NCI-H446 (cell line): ENCODE data around the gene IL1RAPL2.
A peak's percentile ranks its signal among the peaks of the same experiment; 100 is the strongest.

Source experiments
- DNase-seq, 2 experiments: peaks; one replicate each; lab custom pipeline; 2025; lab: John Stamatoyannopoulos, UW

The IL1RAPL2 gene

DNA sequence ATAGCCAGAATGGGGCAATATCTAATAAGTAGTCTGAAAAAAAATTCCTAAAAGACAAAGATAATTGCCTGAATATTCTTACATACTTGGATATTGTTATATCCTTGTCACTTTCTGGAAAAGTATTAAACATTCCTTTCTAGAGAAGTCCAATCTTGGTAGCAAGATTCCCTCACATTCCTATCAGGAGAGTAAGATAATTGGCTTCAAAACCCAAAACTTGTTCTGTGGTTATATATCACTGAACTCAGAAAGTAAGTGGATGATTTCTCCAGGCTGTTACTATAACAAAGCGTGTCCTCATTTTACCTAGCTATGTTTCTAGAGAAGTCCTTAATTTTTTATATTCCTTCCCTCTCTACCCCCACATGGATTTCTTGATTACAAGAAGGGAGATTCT lies 700.5 kb downstream of the IL1RAPL2 start:
- no peak for DNase-seq

DNA sequence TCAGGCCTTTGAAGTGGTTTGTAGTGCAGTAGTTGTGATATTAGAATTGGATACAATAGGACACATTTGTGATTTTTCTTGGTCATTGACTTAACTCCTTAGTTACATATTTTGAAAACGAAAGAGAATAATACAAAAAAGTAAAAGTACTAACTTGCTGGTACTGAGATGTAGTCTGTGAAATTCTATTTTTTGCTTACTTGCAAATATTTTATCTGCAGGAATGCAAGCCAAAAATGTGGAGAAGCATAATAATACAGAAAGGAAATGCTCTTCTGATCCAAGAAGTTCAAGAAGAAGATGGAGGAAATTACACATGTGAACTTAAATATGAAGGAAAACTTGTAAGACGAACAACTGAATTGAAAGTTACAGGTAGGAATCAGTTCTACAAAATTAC lies 701.2 kb downstream of the IL1RAPL2 start:
- DNase-seq, result no peak

DNA sequence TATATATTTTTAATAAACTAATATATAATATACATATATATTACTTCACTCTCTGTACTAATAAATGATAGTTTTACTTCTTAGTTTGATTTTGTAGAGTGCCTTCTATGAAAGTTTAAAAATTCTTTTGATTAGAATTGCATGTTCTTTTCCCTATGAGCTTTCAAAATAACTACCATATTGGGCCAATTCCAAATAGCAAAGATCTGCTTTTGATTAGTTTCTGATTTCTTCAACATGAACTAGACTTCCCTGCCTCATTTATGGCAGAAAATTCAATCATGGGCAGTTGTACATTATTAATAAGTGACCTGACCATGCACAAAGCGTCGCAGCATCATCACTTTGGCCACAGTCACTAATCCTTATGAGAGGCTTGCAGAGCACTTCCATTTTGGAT lies 703.4 kb downstream of the IL1RAPL2 start:
- no peak for DNase-seq

DNA sequence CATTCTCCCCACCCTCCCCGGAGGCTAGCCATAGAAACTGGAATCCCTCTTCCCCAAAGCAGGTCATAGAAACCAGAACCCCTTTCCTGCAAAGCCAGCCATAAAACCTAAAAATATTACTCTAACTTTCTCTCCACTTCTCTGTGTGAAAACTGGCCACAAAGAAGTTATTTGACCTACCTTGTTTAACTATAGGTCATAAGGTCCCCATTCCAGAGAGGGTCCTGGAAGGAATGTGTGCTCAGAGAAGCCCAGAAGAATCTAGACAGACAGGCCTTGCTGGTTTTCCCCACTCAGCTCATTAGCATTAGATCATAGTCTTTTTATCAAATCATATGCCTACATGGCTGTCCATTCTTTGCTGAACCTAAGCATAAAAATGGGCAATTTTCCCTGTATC lies 707.3 kb downstream of the IL1RAPL2 start:
- DNase-seq, result no peak

DNA sequence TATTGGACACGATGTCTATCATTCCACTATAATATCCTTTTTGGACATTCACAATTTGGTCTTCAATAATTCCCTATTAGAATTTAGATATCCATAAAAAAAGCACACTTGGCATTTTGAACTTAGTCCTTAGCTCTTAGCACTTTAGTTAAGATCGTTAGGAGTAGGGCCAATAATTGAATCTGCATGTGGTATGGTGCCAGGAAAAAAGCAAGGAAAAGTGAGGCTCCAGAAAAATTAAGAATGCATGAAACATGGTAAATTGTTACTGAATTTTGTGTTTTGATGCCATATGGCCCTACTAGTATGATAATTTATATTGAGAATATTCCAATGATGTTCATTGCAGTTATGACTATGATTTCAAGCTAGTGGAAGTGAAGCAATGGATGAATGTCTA lies 708.1 kb downstream of the IL1RAPL2 start:
- DNase-seq, result no peak

DNA sequence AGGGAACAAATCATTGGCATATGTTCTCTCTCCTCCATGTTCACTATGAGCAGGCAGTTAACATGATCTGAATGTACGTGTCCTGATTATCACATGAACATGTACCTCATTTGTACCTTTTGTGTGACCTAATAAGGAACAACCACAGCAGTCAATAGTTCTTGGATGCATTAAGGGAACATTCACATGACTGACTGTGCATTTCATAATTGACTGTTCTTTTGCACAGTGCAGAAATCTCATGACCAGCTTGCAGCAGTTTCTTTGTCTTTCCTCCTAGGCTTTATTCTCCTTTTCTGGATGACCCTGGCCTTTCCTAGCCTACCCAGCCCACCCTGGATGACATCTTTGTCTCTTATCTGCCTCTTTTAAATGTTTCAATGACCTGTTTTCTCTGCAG lies 711.1 kb downstream of the IL1RAPL2 start:
- DNase-seq, result no peak

DNA sequence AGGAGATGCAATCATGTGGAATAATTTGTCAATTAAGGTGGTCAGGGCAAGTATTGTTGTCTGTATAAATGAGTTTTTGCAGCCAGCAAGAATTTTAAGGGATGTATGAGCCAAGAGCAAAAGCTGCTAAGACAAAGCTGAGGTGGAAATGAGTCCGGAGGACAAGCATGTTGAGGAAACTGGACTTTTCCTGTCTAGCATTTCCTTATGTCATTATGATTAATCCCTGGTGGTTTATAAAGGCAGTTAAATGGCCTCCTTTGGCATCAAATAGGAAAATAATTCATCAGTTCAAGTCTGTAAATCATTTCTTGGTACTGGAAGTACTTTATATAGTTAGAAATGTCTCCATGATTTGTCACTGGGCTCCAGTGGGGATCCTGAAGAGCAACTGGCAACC lies 716.1 kb downstream of the IL1RAPL2 start:
- DNase-seq, result no peak

DNA sequence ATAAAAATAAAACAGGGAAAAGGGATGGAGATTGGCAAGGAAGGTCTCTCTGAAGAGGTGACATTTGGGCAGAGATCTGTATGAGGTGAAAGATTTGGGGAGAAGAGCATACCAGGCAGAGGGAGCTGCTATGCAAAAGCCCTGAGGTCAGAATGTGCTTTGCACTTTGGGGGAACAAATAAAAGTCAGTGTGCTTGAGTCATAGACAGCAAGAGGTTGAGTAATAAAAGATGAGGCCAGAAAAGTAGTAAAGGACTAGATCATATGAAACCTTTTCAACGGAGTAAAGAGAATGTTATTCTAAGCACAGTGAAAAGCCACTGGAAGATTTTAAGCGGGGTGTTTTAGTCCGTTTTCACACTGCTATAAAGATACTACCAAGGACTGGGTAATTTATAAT lies 731.0 kb downstream of the IL1RAPL2 start:
- DNase-seq, result no peak

DNA sequence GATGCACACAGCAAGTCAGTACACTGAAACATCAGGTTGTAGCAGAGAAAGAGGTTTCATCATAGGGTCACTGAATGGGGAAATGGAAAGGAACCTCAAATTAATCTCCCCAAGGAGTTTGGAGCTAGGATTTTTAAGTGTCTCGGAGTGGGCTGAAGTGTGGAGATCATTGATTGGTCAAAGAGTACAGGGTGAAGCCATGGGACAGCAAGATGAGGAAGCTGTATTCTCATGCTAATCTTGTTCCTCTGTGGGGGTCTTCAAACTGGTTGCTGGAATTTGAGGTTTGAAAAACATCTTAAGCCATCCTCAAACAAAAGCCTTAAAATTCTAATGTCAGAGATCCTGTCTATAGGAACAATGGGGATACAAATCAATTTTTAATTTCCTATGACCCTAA lies 733.3 kb downstream of the IL1RAPL2 start:
- no peak for DNase-seq

DNA sequence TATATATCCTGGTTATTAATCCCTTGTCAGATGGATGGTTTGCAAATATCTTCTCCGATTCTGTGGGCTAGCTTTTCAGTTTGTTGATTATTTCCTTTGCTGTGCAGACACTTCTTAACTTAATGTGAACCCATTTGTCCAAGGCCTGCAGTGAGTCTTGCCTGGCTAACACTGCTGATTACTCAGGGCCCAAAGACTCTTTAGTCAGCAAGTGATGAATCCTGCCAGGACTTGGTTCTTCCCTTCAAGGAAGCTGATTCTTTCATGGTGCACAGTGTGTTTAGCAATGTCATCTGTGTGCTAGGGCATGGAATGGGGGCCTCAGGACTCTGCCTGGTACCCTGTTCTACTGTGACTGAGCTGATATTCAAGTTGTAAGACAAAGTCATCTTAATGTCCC lies 736.2 kb downstream of the IL1RAPL2 start:
- DNase-seq, result no peak

DNA sequence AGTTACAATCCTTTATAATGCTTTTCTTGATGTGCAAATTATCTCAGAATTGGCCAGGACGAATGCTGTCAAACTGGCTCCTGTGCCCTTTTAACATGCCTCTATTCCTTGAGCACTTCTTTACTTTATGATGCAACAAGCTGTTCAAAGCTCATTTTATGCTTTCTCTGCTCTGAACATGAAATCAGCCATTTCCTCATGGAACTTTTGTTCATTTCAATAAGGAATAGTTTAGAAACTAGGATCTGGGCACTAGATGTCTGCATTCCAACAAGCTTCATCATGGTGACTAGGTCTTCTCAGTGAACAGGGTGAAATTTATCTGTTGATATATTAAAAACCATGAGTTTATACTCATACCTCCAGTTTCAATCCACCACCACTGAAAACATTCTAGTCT lies 741.8 kb downstream of the IL1RAPL2 start:
- DNase-seq, result no peak

DNA sequence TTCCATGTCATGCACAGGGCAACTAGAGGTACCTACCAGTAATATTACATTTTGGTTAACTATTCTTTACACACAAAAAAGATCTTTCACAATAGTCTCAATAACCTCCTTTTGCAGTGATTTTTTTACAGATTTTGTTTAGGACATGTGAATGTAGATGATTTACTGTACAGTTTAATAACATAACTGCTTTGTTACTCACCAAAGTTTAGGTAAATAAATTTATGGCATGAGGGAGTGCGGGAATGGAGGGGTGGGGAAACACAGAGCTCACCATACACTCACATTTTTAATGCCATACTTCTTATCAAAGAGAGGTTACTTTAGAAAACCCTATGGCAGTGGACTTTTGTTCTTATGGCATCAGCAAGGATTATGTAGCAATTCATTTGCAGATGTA lies 747.6 kb downstream of the IL1RAPL2 start:
- no peak for DNase-seq

DNA sequence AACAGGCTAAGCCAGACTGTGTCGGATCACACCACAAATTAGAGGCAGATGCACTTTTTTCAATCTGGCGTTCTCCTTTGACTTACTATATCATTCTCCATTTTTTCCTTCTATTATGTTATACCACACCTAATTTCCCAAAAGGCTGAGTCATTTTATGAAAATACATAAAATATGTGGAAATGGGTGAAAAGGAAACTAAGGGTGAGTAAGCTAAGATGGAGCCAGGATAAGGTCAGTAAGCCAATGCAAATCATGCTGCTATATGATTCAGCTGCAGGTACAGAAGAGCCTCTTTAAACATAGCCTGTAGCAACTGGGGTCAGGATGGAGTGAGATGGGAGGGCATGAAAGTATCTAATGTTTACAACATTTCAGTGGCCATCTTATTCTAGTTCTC lies 748.5 kb downstream of the IL1RAPL2 start:
- DNase-seq, result no peak

DNA sequence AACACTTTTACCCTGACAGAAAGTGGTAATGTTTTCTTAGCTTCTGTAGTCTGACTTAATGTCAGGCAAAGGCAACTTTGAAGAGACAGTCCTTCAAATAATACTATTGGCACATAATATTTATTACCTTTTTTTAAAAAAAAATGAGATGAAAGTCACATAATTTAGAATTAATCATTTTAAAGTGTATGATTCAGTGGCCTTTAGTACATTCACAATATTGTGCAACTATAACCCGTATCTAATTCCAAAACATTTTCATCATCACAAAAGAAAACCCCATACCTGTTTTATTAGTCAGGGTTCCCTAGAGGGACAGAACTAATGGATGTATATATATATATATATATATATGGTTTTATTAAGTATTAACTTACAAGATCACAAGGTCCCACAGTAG lies 749.2 kb downstream of the IL1RAPL2 start:
- DNase-seq, result no peak

DNA sequence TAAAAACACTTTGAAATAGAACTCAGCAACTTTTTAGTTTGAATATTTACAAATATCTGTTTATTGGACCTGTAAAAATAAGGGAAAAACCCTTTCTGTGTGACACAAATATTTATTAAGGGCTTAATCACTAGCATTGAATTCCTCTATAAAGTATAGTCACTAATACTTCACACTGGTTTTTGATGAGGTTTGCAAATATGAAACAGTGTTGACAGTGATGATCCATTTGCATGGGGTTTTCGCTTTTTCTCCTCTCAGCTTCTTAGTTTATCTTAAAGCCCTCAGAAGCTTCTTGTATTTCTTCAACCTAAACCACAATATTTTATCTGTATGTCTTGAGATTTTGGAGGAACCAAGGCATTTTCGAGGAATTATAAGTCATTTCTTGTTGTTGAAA lies 751.1 kb downstream of the IL1RAPL2 start:
- DNase-seq, result no peak

DNA sequence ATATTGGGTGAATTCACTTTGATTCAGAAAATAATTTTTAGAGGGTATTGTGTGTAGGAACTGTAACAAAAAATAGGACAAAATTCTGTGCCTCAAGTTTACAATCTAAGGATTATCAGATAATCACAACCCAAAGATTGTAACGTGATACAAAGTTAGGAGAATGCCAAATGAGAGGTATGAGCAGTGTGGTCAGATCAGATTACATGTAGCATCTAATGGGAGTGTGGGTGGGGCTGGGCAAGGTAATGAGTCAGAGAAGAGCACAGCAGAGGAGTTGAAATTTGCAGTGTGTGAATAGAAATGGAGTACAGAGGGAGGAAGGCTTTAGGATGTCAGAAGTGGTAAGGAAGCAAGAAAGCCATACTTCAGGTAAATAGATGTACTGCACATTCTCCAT lies 757.9 kb downstream of the IL1RAPL2 start:
- DNase-seq, result no peak

DNA sequence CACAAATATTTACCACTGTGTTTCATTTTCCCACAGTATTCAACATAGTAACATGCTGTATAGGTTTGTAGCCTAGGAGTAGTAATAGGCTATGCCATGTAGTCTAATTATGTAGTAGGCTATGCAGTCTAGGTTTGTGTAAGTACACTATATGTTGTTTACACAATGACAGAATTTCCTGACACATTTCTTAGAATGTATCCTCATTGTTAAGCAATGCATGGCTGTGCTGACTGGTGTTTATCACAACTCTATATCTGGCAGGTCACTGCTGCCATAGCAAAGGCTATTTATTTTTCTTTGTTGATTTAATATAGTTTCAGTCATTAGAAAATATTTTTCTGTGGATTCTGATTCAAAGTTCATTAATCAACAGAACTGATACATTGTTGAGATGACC lies 762.8 kb downstream of the IL1RAPL2 start:
- DNase-seq, result no peak

DNA sequence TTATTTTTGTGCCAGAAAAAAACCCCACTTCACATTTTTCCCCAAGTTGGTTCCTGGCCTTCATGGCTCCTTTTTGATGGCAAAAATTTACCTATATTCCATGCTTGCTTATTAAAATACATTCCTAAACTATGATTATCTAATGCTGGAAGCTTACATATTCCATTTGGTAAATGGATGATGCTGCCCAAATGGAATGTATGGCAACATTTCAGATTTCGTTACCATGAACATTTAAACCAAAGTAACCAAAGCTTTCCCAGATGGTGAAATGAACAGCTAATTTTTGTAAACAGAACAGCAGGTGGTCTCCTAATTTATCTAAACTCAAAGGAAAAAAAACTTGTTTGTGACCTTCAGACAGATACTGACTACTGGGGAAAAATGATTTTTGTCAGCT lies 765.2 kb downstream of the IL1RAPL2 start:
- no peak for DNase-seq

DNA sequence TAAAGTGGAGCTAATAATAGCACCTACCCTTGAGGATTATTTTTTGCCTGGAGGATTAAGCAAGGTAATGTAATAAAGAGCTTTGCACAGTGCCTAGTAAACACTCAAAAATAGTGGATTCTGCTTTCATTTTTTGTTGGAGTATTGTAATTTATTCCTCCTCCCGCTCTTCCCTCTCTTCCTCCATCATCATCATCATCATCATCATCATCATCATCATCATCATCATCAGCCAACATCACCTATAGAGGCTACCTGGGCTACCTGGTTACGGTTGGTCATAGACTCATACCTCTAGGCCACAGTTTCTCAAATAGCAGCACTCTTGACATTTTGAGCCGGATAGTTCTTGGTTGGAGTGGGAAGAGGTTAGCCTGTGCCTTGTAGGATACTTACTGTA lies 781.4 kb downstream of the IL1RAPL2 start:
- DNase-seq, result no peak

DNA sequence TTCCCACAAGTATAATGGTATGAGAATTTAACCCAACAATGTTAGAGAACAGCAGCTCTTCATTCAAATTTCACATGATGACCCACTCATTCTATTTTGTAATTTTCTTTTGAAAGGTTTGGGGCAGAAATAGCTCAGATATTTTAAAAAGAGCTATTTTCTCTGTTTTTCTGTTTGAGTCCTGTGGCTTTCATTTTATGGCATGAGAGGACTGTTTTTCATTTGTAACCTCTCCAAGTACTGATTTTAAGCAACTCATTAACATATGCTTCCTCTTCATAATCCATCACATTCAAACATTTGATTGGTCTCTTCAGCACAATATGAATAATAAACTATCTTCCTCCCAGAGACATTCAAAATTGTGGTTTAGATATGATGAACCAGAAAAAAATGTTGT lies 783.5 kb downstream of the IL1RAPL2 start:
- DNase-seq, result no peak

DNA sequence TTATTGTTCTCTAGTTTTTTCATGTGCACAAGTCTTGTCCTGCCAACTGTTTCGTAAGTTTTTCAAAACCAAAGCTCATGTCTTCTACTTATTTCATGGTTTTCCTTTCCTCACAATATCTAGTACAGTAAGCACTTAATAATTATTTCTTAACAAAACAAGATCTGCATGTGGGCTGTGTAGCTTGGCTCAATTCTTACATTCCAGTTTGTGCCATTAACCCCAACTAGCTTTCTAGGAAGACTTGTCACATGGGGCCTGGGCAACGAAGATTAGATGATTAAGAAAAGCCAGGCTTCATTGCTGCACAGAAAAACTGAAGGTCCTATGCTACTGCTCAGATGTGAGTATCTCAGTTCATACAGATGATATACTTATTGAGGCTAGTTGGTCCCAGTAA lies 809.8 kb downstream of the IL1RAPL2 start:
- DNase-seq, result no peak

DNA sequence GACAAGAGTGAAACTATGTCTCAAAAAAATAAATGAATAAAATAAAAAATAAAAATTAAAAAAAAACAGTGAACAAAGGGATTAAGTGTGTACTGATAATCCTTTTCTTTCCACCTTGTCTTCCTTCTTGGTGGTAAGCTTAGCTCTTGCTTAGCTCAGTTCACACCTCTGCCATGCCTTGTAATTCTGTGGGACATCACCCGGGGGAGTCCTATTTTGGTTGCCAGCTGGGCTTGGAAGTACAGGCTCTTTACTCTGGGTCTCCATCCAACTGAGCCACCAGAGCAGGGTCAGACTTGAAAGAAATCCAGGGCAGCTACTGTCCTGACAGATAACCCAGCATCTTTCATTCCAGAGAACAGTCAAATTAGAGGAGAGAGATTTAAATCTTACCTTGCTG lies 858.7 kb downstream of the IL1RAPL2 start:
- no peak for DNase-seq

DNA sequence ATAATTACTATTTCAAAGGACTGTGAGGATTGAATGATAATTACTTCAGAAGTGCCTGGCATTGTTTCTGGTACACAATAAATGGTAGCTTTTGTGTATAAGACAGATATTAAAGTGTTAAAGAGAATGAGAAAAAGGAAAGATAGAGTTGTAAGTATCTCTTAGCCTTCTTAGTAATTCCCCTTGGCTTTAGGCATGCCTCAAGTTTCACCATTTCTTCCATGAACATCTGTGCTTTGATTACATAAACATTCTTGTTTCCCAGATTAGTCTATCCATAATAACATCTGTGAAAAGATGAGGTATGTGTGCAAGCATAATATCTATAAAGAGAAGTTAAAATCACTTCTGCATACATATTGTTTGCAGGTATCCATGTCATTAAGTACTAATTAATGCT lies 885.4 kb downstream of the IL1RAPL2 start:
- DNase-seq, result no peak

DNA sequence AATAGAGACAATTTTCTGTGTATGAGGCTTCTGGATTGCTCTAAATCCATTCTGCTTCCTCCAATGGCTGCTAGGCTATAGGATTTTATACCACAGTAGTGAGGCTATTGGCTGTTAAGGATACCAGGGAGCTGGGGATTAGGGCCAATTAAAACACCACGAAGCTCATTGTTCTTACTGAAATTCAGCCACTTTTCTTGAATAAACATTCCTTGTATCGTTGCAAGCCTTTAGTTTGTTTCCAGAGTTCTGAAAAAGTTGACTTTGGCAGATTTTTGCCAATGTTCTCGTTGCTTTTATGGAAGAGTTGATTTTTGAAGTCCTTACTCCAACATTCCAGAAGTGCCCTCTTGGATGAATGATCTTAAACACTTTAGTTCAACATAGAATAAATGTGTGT lies 892.8 kb downstream of the IL1RAPL2 start:
- DNase-seq, result no peak

DNA sequence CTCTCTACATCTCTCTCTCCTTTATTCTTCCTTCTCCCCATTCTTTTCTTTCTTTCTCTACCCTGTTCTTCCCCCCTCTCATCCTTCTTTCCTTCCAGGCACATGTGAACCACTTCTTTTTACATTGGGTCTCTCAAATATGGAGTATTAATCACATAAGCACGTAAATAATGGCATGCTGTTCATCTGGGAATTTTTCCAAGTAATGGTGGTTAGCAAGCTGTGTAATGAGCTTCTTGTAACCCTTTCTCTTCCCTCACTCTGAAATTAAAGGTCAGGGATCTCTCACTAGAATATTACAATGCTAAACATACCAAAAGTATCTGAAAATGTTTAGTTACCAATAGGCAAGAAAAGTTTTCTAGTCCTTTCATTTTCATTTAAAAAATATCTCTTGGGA lies 894.4 kb downstream of the IL1RAPL2 start:
- peak; percentile 35 to 54 for DNase-seq
